CD1c-positive myeloid dendritic cell (primary cell): ENCODE data around the gene SLC6A12.

ENCODE experiments used
- DNase-seq: peaks from one replicate; pipeline ENCODE4 v3.0.0-alpha.2; 2016; ENCODE audit errors: extremely low spot score

The SLC6A12 gene

GRCh38 chr12:234891-235415 is 21.0 kb upstream of the SLC6A12 start:
- DNase-seq: no peak

GRCh38 chr12:234019-234418 is 20.1 kb upstream of the SLC6A12 start:
- no peak for DNase-seq

DNA sequence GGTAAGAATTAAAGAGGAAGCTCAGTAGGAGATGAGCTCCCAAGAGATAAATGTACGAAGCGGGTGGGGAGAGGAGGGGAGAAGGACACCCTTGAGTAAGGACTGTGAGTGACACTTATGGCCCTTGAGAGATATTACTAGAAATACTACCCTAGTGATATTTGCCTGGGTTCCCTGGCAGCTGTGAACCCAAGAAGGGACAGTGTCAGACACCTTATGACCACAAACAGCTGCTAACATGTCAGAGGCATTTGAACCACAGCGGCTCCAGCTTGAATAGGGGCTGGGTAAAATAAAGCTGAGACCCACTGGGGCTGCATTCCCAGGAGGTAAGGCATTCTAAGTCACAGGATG is 19.6 kb upstream of the SLC6A12 start:
- no peak for DNase-seq

DNA sequence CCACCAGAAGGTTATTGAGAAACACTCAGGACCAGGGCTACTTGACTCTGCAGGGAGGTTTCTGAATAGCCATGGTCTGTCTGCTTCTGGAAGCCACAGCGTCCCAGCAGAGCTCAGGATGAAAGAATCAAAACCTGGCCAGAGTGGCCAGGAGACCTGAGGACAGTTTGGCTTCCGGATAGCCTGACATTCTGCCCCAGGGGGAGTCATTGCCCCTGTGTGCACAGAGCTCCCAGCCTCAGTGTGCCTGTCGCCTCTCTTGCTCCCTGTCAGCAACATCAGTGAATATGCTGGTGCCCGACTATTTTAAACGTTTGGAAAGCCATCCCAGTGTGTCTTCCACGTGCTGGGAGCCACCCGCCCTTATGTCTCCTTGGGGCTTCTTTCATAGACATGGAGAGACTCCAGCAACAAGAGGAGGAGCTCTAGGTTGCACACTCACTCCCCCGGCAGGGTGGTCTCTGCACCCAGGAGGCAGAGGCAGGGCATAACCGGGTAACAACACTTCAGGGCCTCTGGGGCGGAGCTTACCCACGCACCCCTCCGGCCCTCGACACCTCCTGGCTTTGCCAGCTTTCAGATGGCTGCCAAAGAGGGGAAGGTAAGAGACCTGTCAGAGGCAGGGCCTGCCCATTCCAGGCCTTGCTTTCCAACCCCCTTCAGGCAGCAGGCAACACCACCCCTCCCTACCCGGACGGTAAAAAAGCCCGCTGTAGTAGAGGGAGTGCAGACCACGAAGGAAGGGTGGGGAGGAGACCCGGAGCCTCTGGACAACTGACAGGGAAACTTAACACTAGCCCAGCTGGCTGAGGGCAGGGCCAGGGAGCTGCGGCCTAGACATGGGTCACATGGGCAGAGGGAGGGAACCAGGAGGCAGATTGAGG is 19.0 kb upstream of the SLC6A12 start:
- no peak for DNase-seq

GRCh38 chr12:230925-231671 is 17.1 kb upstream of the SLC6A12 start:
- no peak for DNase-seq

DNA sequence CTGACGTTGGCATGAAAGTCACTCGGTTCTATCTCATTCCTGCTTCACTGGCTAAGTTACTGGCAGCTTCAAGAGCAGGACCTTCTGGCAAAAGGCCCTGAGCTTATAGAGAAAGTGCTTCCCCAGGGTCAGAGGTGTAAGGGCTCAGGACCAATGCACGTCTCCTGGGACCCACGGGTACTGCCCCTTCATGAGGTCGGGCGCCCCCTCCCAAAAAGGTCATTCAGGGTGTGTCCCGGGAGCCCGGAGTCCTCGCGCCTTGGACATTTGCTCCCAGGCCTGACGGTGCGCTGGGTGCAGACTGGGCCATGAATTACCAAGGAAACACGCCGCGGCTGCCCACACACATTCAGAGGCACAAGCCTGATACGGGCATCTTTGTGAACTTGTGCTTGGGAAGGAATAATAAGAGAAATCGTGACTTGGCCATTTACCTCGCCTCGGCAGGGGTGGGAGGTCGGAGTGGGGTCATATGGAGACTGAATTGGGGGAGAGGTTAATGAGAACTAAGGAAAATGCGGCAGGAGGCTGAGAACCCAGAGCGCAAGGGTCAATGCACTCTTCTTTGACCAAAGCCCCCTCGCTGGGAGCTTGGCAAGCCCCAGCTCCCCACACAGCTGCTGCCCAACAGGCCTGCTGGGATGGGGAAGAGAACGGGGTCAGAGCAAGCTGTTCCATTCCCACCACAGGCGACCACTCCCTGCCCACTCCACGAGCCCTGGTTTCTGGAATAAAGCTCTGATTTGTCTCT is 15.7 kb upstream of the SLC6A12 start:
- DNase-seq: no peak

DNA sequence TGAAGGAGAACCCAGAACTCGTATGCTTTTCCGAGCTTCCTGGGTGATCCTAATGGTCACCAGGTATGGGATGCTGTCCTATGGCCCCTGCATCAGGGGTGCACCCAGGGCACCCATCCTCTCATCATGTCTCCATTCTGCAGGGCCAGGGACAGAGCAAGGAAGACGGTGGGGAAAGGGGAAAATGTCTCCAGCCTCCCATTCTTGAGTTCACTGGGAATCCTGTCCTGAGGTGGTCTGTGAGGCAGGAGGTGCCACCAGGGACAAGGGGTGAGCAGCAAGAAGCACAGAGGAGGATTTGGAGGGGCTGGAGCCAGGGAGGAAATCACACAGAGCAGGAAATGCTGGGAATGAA is 14.9 kb upstream of the SLC6A12 start:
- no peak for DNase-seq

DNA sequence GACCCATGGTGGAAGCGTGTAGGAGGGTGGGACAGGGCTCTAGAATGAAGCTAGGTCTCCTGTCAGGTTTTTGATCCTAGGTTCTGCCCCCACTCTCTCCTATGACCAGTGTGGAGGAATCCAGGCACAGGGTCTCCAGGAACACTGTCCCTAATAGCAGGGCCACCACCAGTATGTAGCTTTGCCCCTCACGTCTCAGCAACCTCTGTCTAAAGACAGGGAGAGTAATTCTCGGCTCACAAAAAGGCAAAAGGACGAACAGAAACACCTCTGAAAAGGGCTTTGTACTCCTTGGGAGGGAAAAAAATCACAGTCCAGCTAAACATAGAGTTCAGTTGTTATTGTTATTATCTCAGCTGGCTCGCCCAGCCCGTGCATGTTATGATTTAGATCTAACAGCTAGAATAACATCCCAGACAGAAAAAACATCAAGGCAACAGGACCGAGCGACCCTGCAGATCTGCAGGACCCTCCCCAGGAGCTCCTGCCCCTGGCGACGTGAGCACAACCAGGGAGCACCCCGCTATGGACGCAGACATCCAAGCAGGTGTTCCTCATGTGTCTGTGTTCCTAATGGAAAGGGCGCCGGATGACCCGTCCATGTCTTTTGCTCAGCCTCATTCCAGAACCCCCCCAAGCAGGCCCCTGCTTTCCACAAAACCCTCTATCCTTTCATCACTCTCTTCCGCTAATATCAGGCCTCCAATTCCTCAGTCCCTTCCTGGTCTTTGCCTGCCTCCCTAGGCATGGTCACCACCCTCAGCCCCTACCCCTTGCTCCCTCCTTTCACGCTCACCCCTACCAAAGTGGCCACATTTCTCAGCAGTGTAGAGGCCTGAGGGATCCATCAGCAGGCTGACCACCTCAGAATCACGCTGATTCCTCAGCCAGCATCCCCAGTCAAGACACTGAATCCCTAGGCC is 14.2 kb upstream of the SLC6A12 start:
- DNase-seq: no peak

- no peak for DNase-seq
These were observed 13.4 kb upstream of the SLC6A12 start for GRCh38 chr12:227286-227915.

DNA sequence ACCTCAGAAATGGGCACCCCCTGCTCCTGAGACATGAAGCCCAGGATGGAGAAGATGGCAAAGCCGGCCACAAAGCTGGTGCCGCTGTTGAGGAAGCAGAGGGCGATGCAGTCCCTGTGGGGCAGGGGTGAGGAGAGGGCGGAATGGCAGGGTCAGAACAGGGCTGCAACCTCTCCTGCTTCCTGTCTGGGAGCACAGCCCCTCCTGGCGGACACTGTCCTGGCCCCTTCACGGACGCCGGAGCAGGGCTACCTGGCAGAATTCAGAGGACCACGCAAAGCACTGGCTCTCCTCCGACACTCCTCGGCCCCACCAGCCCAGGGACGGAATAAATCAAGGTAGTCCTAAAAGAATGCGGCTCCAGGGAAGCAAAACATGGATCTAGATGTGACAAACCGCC is 12.4 kb upstream of the SLC6A12 start:
- no peak for DNase-seq

- no peak for DNase-seq
These were observed 11.1 kb upstream of the SLC6A12 start for GRCh38 chr12:225012-225411.

GRCh38 chr12:224330-224729 is 10.4 kb upstream of the SLC6A12 start:
- no peak for DNase-seq

DNA sequence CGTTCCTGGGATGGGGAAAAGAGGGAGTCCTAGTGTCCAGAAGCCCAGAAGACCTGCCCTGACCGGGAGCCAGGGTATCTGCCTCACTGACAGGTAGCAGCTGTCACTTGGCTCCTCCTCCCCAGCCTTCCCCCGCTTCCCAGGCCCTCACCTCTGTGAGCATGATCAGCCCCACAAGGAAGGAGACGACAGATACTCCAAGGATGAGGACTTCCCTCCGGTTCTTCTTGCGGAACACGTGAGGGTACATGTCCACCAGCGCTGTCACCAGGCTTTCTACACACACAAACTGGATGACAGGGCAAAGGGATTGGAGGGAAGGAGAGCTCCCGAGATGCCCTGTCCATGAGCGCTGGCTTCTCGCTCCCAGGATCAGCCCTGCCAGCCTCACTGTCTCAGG is 9.9 kb upstream of the SLC6A12 start:
- no peak for DNase-seq

GRCh38 chr12:221736-222135 is 7.8 kb upstream of the SLC6A12 start:
- DNase-seq: no peak

GRCh38 chr12:220946-221550 is 7.1 kb upstream of the SLC6A12 start:
- no peak for DNase-seq

GRCh38 chr12:220491-220890 is 6.5 kb upstream of the SLC6A12 start:
- DNase-seq: no peak

DNA sequence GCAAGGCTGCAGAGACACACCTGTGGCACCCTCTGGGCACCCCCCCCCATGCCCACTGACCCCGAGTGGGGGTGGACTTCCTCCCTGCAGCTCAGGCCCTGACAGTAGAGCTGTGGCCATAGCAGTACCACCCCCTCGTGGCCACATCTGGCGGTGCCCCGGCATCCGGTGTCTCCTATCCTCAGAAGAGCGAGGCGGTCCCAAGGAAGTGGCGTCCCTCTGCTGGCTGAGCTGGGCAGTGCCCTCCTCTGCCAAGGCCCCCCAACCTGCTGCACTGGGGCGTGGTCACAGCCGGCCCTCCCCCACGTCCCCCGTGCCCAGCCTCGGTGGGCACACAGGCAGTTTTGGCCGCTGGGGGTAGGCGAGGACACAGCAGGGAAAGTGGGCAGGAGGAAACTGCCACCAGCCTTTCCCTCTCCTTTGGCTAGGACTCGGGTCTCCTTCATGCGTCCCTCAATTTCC is 6.0 kb upstream of the SLC6A12 start:
- DNase-seq: peak; percentile 88

DNA sequence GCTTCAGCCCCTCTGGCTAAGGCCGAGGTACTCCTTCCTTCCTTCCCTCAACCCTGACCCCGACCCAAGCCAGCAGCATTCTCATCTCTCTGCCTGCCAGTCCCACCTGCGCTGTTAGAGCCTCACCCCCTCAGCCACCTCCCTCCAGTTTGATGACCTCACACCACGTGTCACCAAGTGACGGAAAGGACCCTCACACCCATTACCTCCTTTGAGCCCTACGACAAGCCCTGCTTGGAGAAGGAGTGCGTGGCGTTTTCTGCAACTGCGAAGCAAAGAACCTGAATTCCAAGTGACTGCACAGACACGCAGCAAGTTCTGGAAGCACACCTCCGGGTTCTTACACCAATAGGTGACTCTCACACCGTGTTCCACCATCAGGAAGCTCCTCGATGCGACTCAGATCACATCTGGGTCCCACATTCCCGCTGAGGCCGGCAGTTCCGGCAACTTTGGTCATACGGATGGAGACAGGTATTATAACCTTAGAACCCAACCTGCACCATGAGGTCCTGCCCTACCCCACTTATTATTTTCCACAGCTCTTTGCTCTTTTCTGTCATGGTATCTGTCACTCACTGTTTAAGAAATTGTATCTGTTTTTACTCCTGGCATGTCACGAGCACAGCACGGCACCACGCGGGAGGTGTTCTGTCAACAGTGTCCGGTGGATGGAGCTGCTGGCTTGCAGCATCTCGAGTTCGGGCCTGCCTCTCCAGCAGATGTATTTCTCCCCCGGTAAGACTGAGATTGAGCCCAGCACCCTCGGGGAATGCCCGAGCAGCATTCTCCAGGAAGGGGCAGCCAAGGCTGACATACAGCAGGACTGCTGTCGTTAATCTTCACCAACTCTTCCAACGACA is 5.0 kb upstream of the SLC6A12 start:
- DNase-seq: no peak

DNA sequence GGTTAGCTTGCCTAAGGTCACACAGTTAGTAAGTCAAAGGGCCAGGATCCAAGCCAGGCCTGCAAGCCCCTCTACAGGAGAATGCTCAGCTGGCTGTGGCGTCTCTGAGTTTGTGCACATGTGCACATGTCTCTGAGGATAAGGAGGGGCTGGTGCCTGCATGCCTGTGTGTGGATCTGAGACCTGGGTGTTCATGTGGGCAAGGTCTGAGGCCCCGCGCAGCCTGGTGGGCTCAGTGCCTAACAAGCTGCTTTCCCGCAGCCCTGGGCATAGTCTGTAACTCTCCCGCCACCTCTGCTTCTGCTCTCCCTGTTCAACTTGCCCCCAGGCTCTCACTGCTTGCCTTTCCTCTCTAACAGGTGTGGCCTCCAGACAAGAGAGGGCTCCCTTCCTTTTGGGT is 4.3 kb upstream of the SLC6A12 start:
- DNase-seq: no peak
